Panc1 (cell line): ENCODE data around the gene ACTR8.

Experiments
- POLR2AphosphoS5 ChIP-seq: IDR thresholded peaks from 2 replicates; pipeline ENCODE4 v1.6.1; 2012; ENCODE audit warnings: mild to moderate bottlenecking, low read depth, low read length, moderate library complexity
- TCF7L2 ChIP-seq: IDR thresholded peaks from 2 replicates; pipeline ENCODE4 v1.6.1; 2011; ENCODE audit warnings: mild to moderate bottlenecking, low read depth, low read length, inconsistent platforms
- TF ChIP-seq, protein P1 (sequence below): fragments of 450-650 bp; IDR thresholded peaks from 2 replicates; pipeline ENCODE4 v1.5.1; 2017; ENCODE audit warnings: mild to moderate bottlenecking

DNA sequence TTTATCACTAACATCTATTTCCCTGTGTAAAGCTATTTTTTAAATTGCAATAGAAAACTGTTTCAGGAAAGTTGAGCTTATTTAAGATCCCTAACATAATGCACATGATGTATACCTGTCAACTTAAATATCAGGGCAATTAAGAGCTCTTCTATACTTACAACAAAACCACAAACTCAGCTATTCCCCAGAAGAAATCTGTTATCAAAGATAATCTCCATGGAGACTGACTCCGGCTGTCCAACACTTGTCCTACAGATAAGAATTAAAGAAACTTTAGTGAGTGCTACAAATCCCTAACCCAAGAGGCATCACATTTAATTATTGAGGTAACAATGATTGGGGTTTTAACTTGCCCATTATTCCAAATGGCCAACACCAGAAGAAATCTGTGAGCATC, 6.3 kb upstream of the ACTR8 start:
- TF ChIP-seq, protein P1, sequence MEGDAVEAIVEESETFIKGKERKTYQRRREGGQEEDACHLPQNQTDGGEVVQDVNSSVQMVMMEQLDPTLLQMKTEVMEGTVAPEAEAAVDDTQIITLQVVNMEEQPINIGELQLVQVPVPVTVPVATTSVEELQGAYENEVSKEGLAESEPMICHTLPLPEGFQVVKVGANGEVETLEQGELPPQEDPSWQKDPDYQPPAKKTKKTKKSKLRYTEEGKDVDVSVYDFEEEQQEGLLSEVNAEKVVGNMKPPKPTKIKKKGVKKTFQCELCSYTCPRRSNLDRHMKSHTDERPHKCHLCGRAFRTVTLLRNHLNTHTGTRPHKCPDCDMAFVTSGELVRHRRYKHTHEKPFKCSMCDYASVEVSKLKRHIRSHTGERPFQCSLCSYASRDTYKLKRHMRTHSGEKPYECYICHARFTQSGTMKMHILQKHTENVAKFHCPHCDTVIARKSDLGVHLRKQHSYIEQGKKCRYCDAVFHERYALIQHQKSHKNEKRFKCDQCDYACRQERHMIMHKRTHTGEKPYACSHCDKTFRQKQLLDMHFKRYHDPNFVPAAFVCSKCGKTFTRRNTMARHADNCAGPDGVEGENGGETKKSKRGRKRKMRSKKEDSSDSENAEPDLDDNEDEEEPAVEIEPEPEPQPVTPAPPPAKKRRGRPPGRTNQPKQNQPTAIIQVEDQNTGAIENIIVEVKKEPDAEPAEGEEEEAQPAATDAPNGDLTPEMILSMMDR, result no peak
- TF ChIP-seq TCF7L2 (no peak), POLR2AphosphoS5 (no peak)
